Left ventricle myocardium inferior (tissue), 1 donor: ENCODE results near the gene PTPN14. TPM values are rescaled to one million over a fixed set of nuclear protein-coding genes. Genes with fewer than 3 reads are reported as not detected.

Experiments
- DNase-seq: peaks from one replicate; pipeline ENCODE4 v3.0.0-alpha.2; 2020
- H3K27ac ChIP-seq: fragments of 200-600 bp; replicated peaks from 2 replicates; pipeline ENCODE4 v1.8.0; 2021
- H3K27me3 ChIP-seq: fragments of 200-600 bp; 2 replicates; pipeline ENCODE4 v1.8.0; 2021; ENCODE audit warnings: low read depth
- H3K36me3 ChIP-seq: fragments of 200-600 bp; 2 replicates; pipeline ENCODE4 v1.8.0; 2021
- H3K4me1 ChIP-seq: fragments of 200-600 bp; 2 replicates; pipeline ENCODE4 v1.8.0; 2021
- H3K4me3 ChIP-seq: fragments of 200-600 bp; 2 replicates; pipeline ENCODE4 v1.8.0; 2021; ENCODE audit warnings: mild to moderate bottlenecking, moderate library complexity
- H3K9me3 ChIP-seq: fragments of 200-600 bp; replicated peaks from 2 replicates; pipeline ENCODE4 v1.8.0; 2021
- CTCF ChIP-seq: fragments of 200-600 bp; IDR thresholded peaks from 2 replicates; pipeline ENCODE4 v1.8.0; 2021; ENCODE audit warnings: antibody characterized with exemption, mild to moderate bottlenecking, borderline replicate concordance
- intact Hi-C: fragments of 100-400 bp; cut with micrococcal nuclease; formaldehyde crosslinking; loops from one replicate; pipeline ENCODE4 v1.11.0; 2022
- total RNA-seq: library from RNA; stranded (reverse); fragmentation: NEBNext Ultra II Directional; extraction: Animal tissue kit (Norgen Biotek cat#: 25700); gene quantifications from one replicate; pipeline ENCODE4 v1.2.1, GENCODE V29; 2021
- donor health status: DM: no; HTN: yes; CAD: no; lungs with severe emphysema.

Gene PTPN14
- total RNA-seq, 1 donor from 2014 or later = 32.5 TPM

GRCh38 chr1:214310010-214310409 lies 241.4 kb downstream of the PTPN14 start:
- DNase-seq = no peak
- Histone ChIP-seq H3K36me3 (peaks cover 3% of the 10 kb centered on the region), H3K4me3 (no peak overlapping the region), H3K27ac (peak overlapping the region; percentile 17), H3K27me3 (no peaks in the 10 kb centered on the region), H3K4me1 (peaks cover 83% of the 10 kb centered on the region), H3K9me3 (no peaks in the 10 kb centered on the region)
- intact Hi-C loops = no loop called here
- TF ChIP-seq CTCF = no peak

GRCh38 chr1:214306269-214306668 lies 245.1 kb downstream of the PTPN14 start:
- TF ChIP-seq CTCF = no peak
- DNase-seq = no peak
- intact Hi-C loops = no loop called here
- H3K4me1 ChIP-seq = peaks cover 80% of the 10 kb centered on the region
- no peak overlapping the region for H3K4me3 ChIP-seq
- H3K36me3 ChIP-seq = no peaks in the 10 kb centered on the region
- H3K27ac ChIP-seq = no peak overlapping the region
- H3K27me3 ChIP-seq = no peaks in the 10 kb centered on the region
- no peaks in the 10 kb centered on the region for H3K9me3 ChIP-seq

DNA sequence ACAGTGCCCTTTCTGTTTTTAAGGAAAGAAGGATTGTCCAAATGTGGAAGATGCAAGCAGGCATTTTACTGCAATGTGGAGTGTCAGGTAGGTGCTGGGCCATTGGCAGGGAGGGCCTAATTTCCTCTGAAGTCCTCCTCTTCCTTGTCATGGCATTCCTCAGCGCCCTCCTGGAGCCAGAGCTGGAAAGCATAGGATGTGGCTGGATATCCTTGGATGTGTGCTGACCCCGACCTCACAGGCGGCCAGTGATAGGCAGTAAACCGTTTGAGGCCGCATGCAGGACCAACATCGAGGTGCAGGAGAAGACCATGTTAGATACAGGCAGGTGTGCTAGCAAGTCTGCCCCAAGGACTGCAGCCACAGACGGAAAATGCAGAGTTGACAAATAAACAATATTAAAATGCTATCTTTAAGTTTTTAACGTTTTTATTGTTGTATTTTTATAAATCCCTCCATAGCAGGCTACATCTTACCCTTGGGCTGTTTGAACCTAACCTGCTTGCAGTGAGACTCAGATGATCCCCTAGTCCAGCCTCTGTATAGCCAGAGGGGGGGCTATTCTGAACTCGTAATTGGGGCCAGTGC lies 246.1 kb downstream of the PTPN14 start:
- Histone ChIP-seq H3K27me3 (no peaks in the 10 kb centered on the region), H3K27ac (no peak overlapping the region), H3K9me3 (no peaks in the 10 kb centered on the region), H3K4me3 (no peak overlapping the region), H3K36me3 (no peaks in the 10 kb centered on the region), H3K4me1 (peaks cover 75% of the 10 kb centered on the region)
- TF ChIP-seq CTCF = no peak
- no peak for DNase-seq
- intact Hi-C loops = no loop called here

GRCh38 chr1:214303141-214303930 lies 248.1 kb downstream of the PTPN14 start:
- H3K27ac ChIP-seq = no peak overlapping the region

GRCh38 chr1:214301526-214301925 lies 249.9 kb downstream of the PTPN14 start:
- no peak overlapping the region for H3K27ac ChIP-seq
- TF ChIP-seq CTCF = no peak
- H3K9me3 ChIP-seq = no peaks in the 10 kb centered on the region
- peaks cover 65% of the 10 kb centered on the region for H3K4me1 ChIP-seq
- no peak for DNase-seq
- H3K4me3 ChIP-seq = no peak overlapping the region
- no peaks in the 10 kb centered on the region for H3K27me3 ChIP-seq
- H3K36me3 ChIP-seq = no peaks in the 10 kb centered on the region
- intact Hi-C loops = no loop called here

More at GRCh38 chr1:214303141-214303930, 248.1 kb downstream of the PTPN14 start:
- intact Hi-C loops = no loop called here
- no peak for DNase-seq
- H3K4me1 ChIP-seq = peaks cover 58% of the 10 kb centered on the region
- no peaks in the 10 kb centered on the region for H3K36me3 ChIP-seq
- peak overlapping the region; percentile 20 for H3K4me3 ChIP-seq
- TF ChIP-seq CTCF = no peak
- H3K9me3 ChIP-seq = no peaks in the 10 kb centered on the region
- no peaks in the 10 kb centered on the region for H3K27me3 ChIP-seq
